Trophoblast cell (in vitro differentiated cells and primary cell): ENCODE results near the gene CLIC2. TPM values are rescaled to one million over a fixed set of nuclear protein-coding genes. Genes with fewer than 3 reads are reported as not detected.
"Not testable (repeated sequence)": the region's sequence is repeated elsewhere in the genome, so short reads cannot be mapped to it uniquely, and the experiment has no call there.

Experiments
- DNase-seq, 2 donors: peaks; one replicate each; pipeline ENCODE4 v3.0.0-alpha.2; 2016
- H2AFZ ChIP-seq: 2 replicates; pipeline ENCODE4 v1.6.1; 2013; ENCODE audit warnings: low read length, moderate library complexity, mild to moderate bottlenecking; ENCODE audit not compliant: insufficient read depth, poor library complexity
- H2AK5ac ChIP-seq: 2 replicates; pipeline ENCODE4 v1.6.1; 2013; ENCODE audit warnings: mild to moderate bottlenecking, low read length
- H2BK120ac ChIP-seq: 2 replicates; pipeline ENCODE4 v1.6.1; 2013; ENCODE audit warnings: low read length, mild to moderate bottlenecking, moderate library complexity; ENCODE audit not compliant: insufficient read depth, poor library complexity
- H2BK12ac ChIP-seq: 2 replicates; pipeline ENCODE4 v1.6.1; 2013; ENCODE audit warnings: mild to moderate bottlenecking, low read length, moderate library complexity
- H2BK5ac ChIP-seq: 2 replicates; pipeline ENCODE4 v1.6.1; 2013; ENCODE audit warnings: low read length, low read depth, moderate library complexity, mild to moderate bottlenecking; ENCODE audit not compliant: poor library complexity
- H3K14ac ChIP-seq: 2 replicates; pipeline ENCODE4 v1.6.1; 2013; ENCODE audit warnings: mild to moderate bottlenecking, low read length
- H3K18ac ChIP-seq: 2 replicates; pipeline ENCODE4 v1.6.1; 2013; ENCODE audit warnings: mild to moderate bottlenecking, low read length
- H3K23ac ChIP-seq: 2 replicates; pipeline ENCODE4 v1.6.1; 2013; ENCODE audit warnings: low read length
- H3K27ac ChIP-seq: 2 replicates; pipeline ENCODE4 v1.5.1; 2013; ENCODE audit warnings: low read depth, mild to moderate bottlenecking, inconsistent platforms, low read length, moderate library complexity
- H3K27me3 ChIP-seq: 2 replicates; pipeline ENCODE4 v1.6.1; 2013; ENCODE audit warnings: inconsistent platforms, mild to moderate bottlenecking, low read length, moderate library complexity; ENCODE audit not compliant: insufficient read depth
- H3K36me3 ChIP-seq, 2 experiments: 1 replicate in 1 of 2; 2 replicates in 1 of 2; pipeline ENCODE4 v1.6.1; 2013; ENCODE audit warnings: low read length in 2 of 2, mild to moderate bottlenecking in 2 of 2, moderate library complexity in 1 of 2; ENCODE audit not compliant: insufficient read depth in 2 of 2, control insufficient read depth in 1 of 2
- H3K4ac ChIP-seq: 2 replicates; pipeline ENCODE4 v1.6.1; 2013; ENCODE audit warnings: low read depth, mild to moderate bottlenecking, low read length, moderate library complexity
- H3K4me1 ChIP-seq, 2 experiments: 1 replicate in 1 of 2; 2 replicates in 1 of 2; pipeline ENCODE4 v1.6.1; 2013; ENCODE audit warnings: low read length in 2 of 2, mild to moderate bottlenecking in 2 of 2, moderate library complexity in 1 of 2; ENCODE audit not compliant: insufficient read depth in 2 of 2, control insufficient read depth in 1 of 2
- H3K4me2 ChIP-seq: 2 replicates; pipeline ENCODE4 v1.6.1; 2013; ENCODE audit warnings: inconsistent platforms, mild to moderate bottlenecking, low read length, moderate library complexity
- H3K4me3 ChIP-seq: 2 replicates; pipeline ENCODE4 v1.5.1; 2013; ENCODE audit warnings: mild to moderate bottlenecking, low read depth, low read length, inconsistent platforms
- H3K79me1 ChIP-seq: one replicate; pipeline ENCODE4 v1.6.1; 2013; ENCODE audit warnings: low read length
- H3K79me2 ChIP-seq: 2 replicates; pipeline ENCODE4 v1.6.1; 2013; ENCODE audit warnings: low read length, mild to moderate bottlenecking; ENCODE audit not compliant: control insufficient read depth, insufficient read depth, poor library complexity
- H3K9ac ChIP-seq: 2 replicates; pipeline ENCODE4 v1.6.1; 2013; ENCODE audit warnings: mild to moderate bottlenecking, low read length
- H3K9me3 ChIP-seq: 2 replicates; pipeline ENCODE4 v1.6.1; 2013; ENCODE audit warnings: low read depth, mild to moderate bottlenecking, control low read depth, inconsistent platforms, low read length; ENCODE audit not compliant: insufficient read depth
- H4K12ac ChIP-seq: 2 replicates; pipeline ENCODE4 v1.6.1; 2013; ENCODE audit warnings: low read depth, mild to moderate bottlenecking, low read length, moderate library complexity
- H4K8ac ChIP-seq: 2 replicates; pipeline ENCODE4 v1.6.1; 2013; ENCODE audit warnings: low read depth, mild to moderate bottlenecking, low read length, moderate library complexity
- H4K91ac ChIP-seq: one replicate; pipeline ENCODE4 v1.6.1; 2013; ENCODE audit warnings: low read depth, mild to moderate bottlenecking, low read length, moderate library complexity
- WGBS: extraction: QIAGEN DNeasy Blood & Tissue Kit; methylation state at CpG from one replicate; pipeline ENCODE4 v1.1.7; 2013; ENCODE audit warnings: missing lambda C conversion rate; ENCODE audit not compliant: insufficient read length, insufficient coverage; ENCODE audit errors: extremely low coverage; 5-methylcytosine and 5-hydroxymethylcytosine counted together
- polyA plus RNA-seq: library from polyadenylated mRNA; stranded (reverse); fragments of 200-250 nt; gene quantifications from 2 replicates; pipeline ENCODE4 v1.2.3, GENCODE V29; 2013

Gene CLIC2
- polyA plus RNA-seq = 0.07 and 0.10 TPM in 2 replicates

- Histone ChIP-seq H3K9me3 (no peaks in the 10 kb centered on the region), H3K9ac (no peak within 1 kb of the TSS), H3K4ac (no peak within 1 kb of the TSS), H2BK12ac (no peak within 1 kb of the TSS), H2BK5ac (no peak within 1 kb of the TSS), H4K12ac (no peak within 1 kb of the TSS), H3K27me3 (no peaks in the 10 kb centered on the region), H3K36me3 (no peaks in the 10 kb centered on the region), H3K79me1 (no peaks in the 10 kb centered on the region), H2BK120ac (no peak within 1 kb of the TSS), H3K18ac (no peak within 1 kb of the TSS), H3K79me2 (no peaks in the 10 kb centered on the region), H4K91ac (no peak within 1 kb of the TSS), H3K14ac (no peak within 1 kb of the TSS), H3K4me2 (no peak within 1 kb of the TSS), H3K23ac (no peak within 1 kb of the TSS), H2AK5ac (no peak within 1 kb of the TSS), H2AFZ (no peak within 1 kb of the TSS), H3K27ac (no peak within 1 kb of the TSS), H4K8ac (no peak within 1 kb of the TSS), H3K4me1 (no peaks in the 10 kb centered on the region), H3K4me3 (no peak within 1 kb of the TSS)
- DNase-seq = peak in 1 of 2 donors; percentile 14
- no CpG with 5 or more reads among the region's 5 CpGs for WGBS
Observed at GRCh38 chrX:155334486-155335336, at the start of gene CLIC2. TSS of gene CLIC2 (minus strand) at chrX:155334614. CDS start at chrX:155334427, 187 bp downstream.

- H2AFZ ChIP-seq, H3K18ac ChIP-seq, H3K4me1 ChIP-seq, H3K27me3 ChIP-seq, H3K9me3 ChIP-seq, H4K12ac ChIP-seq, H3K36me3 ChIP-seq, H2BK120ac ChIP-seq, H4K91ac ChIP-seq, H3K4me2 ChIP-seq, H3K79me2 ChIP-seq, H2AK5ac ChIP-seq, H3K79me1 ChIP-seq, H3K27ac ChIP-seq, H3K23ac ChIP-seq, H3K14ac ChIP-seq, H2BK12ac ChIP-seq, H3K4ac ChIP-seq, H2BK5ac ChIP-seq, H4K8ac ChIP-seq, H3K9ac ChIP-seq, H3K4me3 ChIP-seq, DNase-seq: not testable (repeated sequence)
- WGBS = no CpG with 5 or more reads among the region's 64 CpGs
Observed at GRCh38 chrX:155382529-155382967, 48.1 kb upstream of the CLIC2 start.

DNA sequence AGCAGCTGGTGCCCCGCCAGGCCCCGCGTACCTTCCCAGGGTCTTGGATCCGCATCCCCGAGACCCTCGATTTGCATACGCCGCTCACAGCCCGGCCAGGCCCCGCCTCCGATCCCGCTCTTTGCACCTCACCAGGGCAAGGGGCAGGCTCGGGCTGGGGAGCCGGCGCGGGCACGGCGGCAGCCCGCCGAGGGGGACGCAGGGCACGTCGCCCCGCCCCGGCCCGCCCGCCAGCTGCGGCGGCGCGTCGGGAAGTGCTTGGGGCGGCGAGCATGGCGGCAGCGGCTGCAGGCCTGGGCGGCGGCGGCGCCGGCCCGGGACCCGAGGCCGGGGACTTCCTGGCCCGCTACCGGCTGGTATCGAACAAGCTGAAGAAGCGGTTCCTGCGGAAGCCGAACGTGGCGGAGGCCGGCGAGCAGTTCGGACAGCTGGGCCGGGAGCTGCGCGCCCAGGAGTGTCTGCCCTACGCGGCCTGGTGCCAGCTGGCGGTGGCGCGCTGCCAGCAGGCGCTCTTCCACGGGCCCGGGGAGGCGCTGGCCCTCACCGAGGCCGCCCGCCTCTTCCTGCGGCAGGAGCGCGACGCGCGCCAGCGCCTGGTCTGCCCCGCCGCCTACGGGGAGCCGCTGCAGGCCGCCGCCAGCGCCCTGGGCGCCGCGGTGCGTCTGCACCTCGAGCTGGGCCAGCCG, 47.6 kb upstream of the CLIC2 start, which contains the start of gene F8A2:
Gene F8A2 (plus strand): TSS at position 253 of the 686 bp plus-strand sequence. CDS start 20 bp downstream, at position 273.
- not testable (repeated sequence) for H3K4me3 ChIP-seq, H3K9me3 ChIP-seq, H2BK5ac ChIP-seq, H2BK120ac ChIP-seq, H3K4me1 ChIP-seq, H3K23ac ChIP-seq, H4K91ac ChIP-seq, H3K79me1 ChIP-seq, H3K4me2 ChIP-seq, H3K14ac ChIP-seq, H3K36me3 ChIP-seq, H4K8ac ChIP-seq, H2BK12ac ChIP-seq, H4K12ac ChIP-seq, DNase-seq, H3K27ac ChIP-seq, H3K79me2 ChIP-seq, H3K4ac ChIP-seq, H3K9ac ChIP-seq, H3K27me3 ChIP-seq, H3K18ac ChIP-seq, H2AFZ ChIP-seq, H2AK5ac ChIP-seq
- no CpG with 5 or more reads among the region's 90 CpGs for WGBS

GRCh38 chrX:155379802-155380201, 45.4 kb upstream of the CLIC2 start:
- not testable (repeated sequence) for H4K12ac ChIP-seq, H3K14ac ChIP-seq, H2BK120ac ChIP-seq, H3K79me1 ChIP-seq, H3K4ac ChIP-seq, H2AK5ac ChIP-seq, H3K36me3 ChIP-seq, H2AFZ ChIP-seq, H3K27ac ChIP-seq, DNase-seq, H2BK5ac ChIP-seq, H2BK12ac ChIP-seq, H3K27me3 ChIP-seq, H3K9me3 ChIP-seq, H3K4me1 ChIP-seq, H3K4me3 ChIP-seq, H3K9ac ChIP-seq, H4K91ac ChIP-seq, H3K79me2 ChIP-seq, H4K8ac ChIP-seq, H3K23ac ChIP-seq, H3K18ac ChIP-seq, H3K4me2 ChIP-seq
- no CpG with 5 or more reads among the region's 7 CpGs for WGBS
